HG02884 (cell line): ENCODE measurements around the gene SCRN2.

ENCODE experiments used
- ATAC-seq: cut with Tn5 transposase; IDR thresholded peaks from one replicate; pipeline ENCODE4 v1.9.1; 2021; ENCODE audit warnings: mild to moderate bottlenecking, moderate library complexity; ENCODE audit not compliant: unreplicated experiment

SCRN2 gene

GRCh38 chr17:47872019-47872650, 31.1 kb upstream of the SCRN2 start:
- ATAC-seq, result no peak

- no peak for ATAC-seq
Observed at GRCh38 chr17:47871048-47871447, 30.0 kb upstream of the SCRN2 start.

GRCh38 chr17:47870056-47870455, 29.0 kb upstream of the SCRN2 start:
- ATAC-seq, result no peak

GRCh38 chr17:47869114-47869513, 28.0 kb upstream of the SCRN2 start:
- ATAC-seq, result no peak

GRCh38 chr17:47867813-47868533, 26.9 kb upstream of the SCRN2 start:
- ATAC-seq, result no peak

GRCh38 chr17:47866941-47867340, 25.9 kb upstream of the SCRN2 start:
- ATAC-seq, result no peak

- no peak for ATAC-seq
Observed at GRCh38 chr17:47864791-47865216, 23.7 kb upstream of the SCRN2 start.

GRCh38 chr17:47862621-47863440, 21.8 kb upstream of the SCRN2 start:
- no peak for ATAC-seq

- ATAC-seq, result no peak
Observed at GRCh38 chr17:47860386-47860785, 19.3 kb upstream of the SCRN2 start.

- no peak for ATAC-seq
Observed at GRCh38 chr17:47857551-47858455, 16.7 kb upstream of the SCRN2 start.

- ATAC-seq, result no peak
Observed at GRCh38 chr17:47856830-47857229, 15.8 kb upstream of the SCRN2 start.

- no peak for ATAC-seq
Observed at GRCh38 chr17:47855737-47856136, 14.7 kb upstream of the SCRN2 start.

- no peak for ATAC-seq
Observed at GRCh38 chr17:47853616-47854015, 12.5 kb upstream of the SCRN2 start.

GRCh38 chr17:47852113-47852949, 11.3 kb upstream of the SCRN2 start:
- ATAC-seq, result no peak

- no peak for ATAC-seq
Observed at GRCh38 chr17:47851764-47852112, 10.7 kb upstream of the SCRN2 start.

- no peak for ATAC-seq
Observed at GRCh38 chr17:47850692-47851573, 9.9 kb upstream of the SCRN2 start, which contains the start of gene SP6. Gene SP6, minus strand, starts transcription at chr17:47851163. Its CDS starts 2,734 bp downstream, at chr17:47848429.

GRCh38 chr17:47850373-47850691, 9.3 kb upstream of the SCRN2 start:
- no peak for ATAC-seq

GRCh38 chr17:47848198-47848513, 7.1 kb upstream of the SCRN2 start:
- ATAC-seq, result no peak
